Fibroblast of the aortic adventitia (primary cell): Measurements from ENCODE around the gene FBLN1. TPM values are rescaled to one million over a fixed set of nuclear protein-coding genes. Genes with fewer than 3 reads are reported as not detected.

Experiments used
- DNase-seq: peaks from one replicate; pipeline ENCODE4 v3.0.0-alpha.2; 2010; ENCODE audit warnings: low read depth
- H3K4me3 ChIP-seq: 2 replicates; pipeline ENCODE4 v1.5.1; 2011; ENCODE audit warnings: low read depth, mild to moderate bottlenecking, control low read depth, low read length, moderate library complexity
- CTCF ChIP-seq: IDR thresholded peaks from 2 replicates; pipeline ENCODE4 v1.5.1; 2011; ENCODE audit warnings: mild to moderate bottlenecking, low read length, control low read depth, inconsistent platforms; ENCODE audit not compliant: insufficient read depth
- total RNA-seq: library from RNA; depleted of rRNA; stranded (reverse); fragments of >200 nt; gene quantifications from 2 replicates; pipeline ENCODE4 v1.2.3, GENCODE V29; 2012; ENCODE audit warnings: low replicate concordance

FBLN1 gene
- total RNA-seq, 1 donor: 561 TPM

GRCh38 chr22:45526281-45526680 is 23.6 kb downstream of the FBLN1 start:
- H3K4me3 ChIP-seq: no peak overlapping the region
- DNase-seq: no peak
- no peak for TF ChIP-seq CTCF

- DNase-seq: no peak
- no peak overlapping the region for H3K4me3 ChIP-seq
- no peak for TF ChIP-seq CTCF
These were observed 24.2 kb downstream of the FBLN1 start for GRCh38 chr22:45526768-45527360.

GRCh38 chr22:45527456-45527855 is 24.8 kb downstream of the FBLN1 start:
- no peak for DNase-seq

GRCh38 chr22:45528046-45528445 is 25.4 kb downstream of the FBLN1 start:
- DNase-seq: no peak

More at GRCh38 chr22:45527456-45527855, 24.8 kb downstream of the FBLN1 start:
- TF ChIP-seq CTCF: no peak
- no peak overlapping the region for H3K4me3 ChIP-seq

GRCh38 chr22:45529105-45529504 is 26.4 kb downstream of the FBLN1 start:
- no peak overlapping the region for H3K4me3 ChIP-seq
- no peak for DNase-seq
- TF ChIP-seq CTCF: no peak

More at GRCh38 chr22:45528046-45528445, 25.4 kb downstream of the FBLN1 start:
- H3K4me3 ChIP-seq: no peak overlapping the region
- TF ChIP-seq CTCF: no peak

- no peak for TF ChIP-seq CTCF
- no peak overlapping the region for H3K4me3 ChIP-seq
- DNase-seq: peak; percentile 53
These were observed 27.4 kb downstream of the FBLN1 start for GRCh38 chr22:45529971-45530575.
